Spleen (tissue), 7 donors: ENCODE results near the gene BICRA.

Source experiments
- POLR2A ChIP-seq, 3 donors: fragments of 450-650 bp; IDR thresholded peaks; one replicate each; pipeline ENCODE4 v1.5.1; 2017; ENCODE audit warnings: antibody characterized with exemption in 3 of 3, mild to moderate bottlenecking in 1 of 3
- POLR2AphosphoS5 ChIP-seq, 3 donors: sonication (generic); formaldehyde crosslinking; IDR thresholded peaks; one replicate each; pipeline ENCODE4 v1.5.1; 2017; ENCODE audit warnings: antibody characterized with exemption in 3 of 3
- TF ChIP-seq, protein P1 (sequence below), 11 experiments: fragments of 200-600 bp in 7 of 11; fragments of 450-650 bp in 4 of 11; sonication (generic) in 4 of 11; IDR thresholded peaks in 8 of 11; conservative IDR thresholded peaks in 3 of 11; 1 replicate in 7 of 11; 2 replicates in 4 of 11; pipeline versions ENCODE4 v1.4.0 to v1.8.0; 2016 to 2021; ENCODE audit warnings: antibody characterized with exemption in 11 of 11, inconsistent platforms in 4 of 11, mild to moderate bottlenecking in 1 of 11
- donor health status: DM: no; HTN: no; CAD: no; lungs with moderate emphysema.
- donor health status: DM: no; HTN: no; CAD: no.
- donor health status: DM: no; HTN: no; CAD: no.

DNA sequence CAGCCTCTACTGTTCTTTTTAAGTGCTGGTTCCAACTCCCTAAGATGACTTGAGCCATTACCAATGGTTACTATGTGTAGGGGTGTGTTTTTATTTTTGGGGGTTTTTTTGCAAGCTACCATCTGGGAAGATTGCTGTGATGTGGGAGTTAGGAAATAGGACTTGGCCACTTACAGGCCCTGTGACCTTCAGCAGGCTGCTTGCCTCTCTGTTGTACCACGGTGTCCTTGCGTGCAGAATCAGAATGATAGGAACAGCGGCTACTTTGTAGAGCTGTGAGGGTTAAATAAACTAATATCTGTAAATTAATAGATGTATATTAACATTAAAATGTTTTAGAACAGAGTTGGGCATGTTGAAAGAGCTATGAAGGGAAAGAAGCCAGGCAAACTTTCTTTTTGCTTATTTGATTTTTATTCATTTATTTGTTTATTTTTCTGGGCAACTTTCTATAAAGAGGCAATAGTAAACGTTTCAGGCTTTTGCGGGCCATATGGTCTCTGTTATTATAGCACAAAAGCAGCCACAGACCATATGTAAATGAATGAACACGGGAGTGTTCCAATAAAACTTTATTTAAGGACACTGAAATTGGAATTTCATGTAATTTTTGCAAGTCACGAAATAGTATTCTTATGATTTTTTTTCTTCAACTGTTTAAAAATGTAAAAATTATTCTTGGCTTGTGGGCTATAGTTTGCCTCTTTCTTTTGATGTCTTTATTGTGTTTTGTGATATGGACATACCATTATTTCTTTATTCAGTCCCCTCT, 77.9 kb downstream of the BICRA start:
- TF ChIP-seq POLR2A (IDR thresholded peaks at IDR 0.05) (no peak), POLR2AphosphoS5 (IDR thresholded peaks at IDR 0.05) (no peak)
- TF ChIP-seq, protein P1, sequence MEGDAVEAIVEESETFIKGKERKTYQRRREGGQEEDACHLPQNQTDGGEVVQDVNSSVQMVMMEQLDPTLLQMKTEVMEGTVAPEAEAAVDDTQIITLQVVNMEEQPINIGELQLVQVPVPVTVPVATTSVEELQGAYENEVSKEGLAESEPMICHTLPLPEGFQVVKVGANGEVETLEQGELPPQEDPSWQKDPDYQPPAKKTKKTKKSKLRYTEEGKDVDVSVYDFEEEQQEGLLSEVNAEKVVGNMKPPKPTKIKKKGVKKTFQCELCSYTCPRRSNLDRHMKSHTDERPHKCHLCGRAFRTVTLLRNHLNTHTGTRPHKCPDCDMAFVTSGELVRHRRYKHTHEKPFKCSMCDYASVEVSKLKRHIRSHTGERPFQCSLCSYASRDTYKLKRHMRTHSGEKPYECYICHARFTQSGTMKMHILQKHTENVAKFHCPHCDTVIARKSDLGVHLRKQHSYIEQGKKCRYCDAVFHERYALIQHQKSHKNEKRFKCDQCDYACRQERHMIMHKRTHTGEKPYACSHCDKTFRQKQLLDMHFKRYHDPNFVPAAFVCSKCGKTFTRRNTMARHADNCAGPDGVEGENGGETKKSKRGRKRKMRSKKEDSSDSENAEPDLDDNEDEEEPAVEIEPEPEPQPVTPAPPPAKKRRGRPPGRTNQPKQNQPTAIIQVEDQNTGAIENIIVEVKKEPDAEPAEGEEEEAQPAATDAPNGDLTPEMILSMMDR (IDR thresholded peaks at IDR 0.05 in 8 of 11, conservative IDR thresholded peaks at IDR 0.05 in 3 of 11) = no peak
